Measurements from ENCODE around the gene MAJIN.

- TF ChIP-seq ZEB2 (IDR thresholded peaks at IDR 0.05) = no peak
- TF ChIP-seq GTF2A2 (tag; IDR thresholded peaks at IDR 0.05) = no peak
- no peak for TF ChIP-seq CEBPG (CRISPR knock-in tag; IDR thresholded peaks at IDR 0.05)
- no peak for TF ChIP-seq CEBPG (tag; conservative IDR thresholded peaks at IDR 0.05 in 1 of 2, IDR thresholded peaks at IDR 0.05 in 1 of 2)
- TF ChIP-seq ZKSCAN8 (CRISPR knock-in tag; IDR thresholded peaks at IDR 0.05) = no peak
- TF ChIP-seq EZH2 (IDR thresholded peaks at IDR 0.05; ENCODE audit: borderline replicate concordance, low read depth, low read length) = no peak
- no peak for TF ChIP-seq FIP1L1 (IDR thresholded peaks at IDR 0.05; ENCODE audit: low read depth, low read length, poor library complexity, severe bottlenecking)
Measured at GRCh38 chr11:64925536-64926436, 46.1 kb downstream of the MAJIN start.

Measured in K562 (cell line).